Ishikawa (cell line): ENCODE results near the gene GPRC6A.

Experiments
- CEBPB ChIP-seq: IDR thresholded peaks from 2 replicates; pipeline ENCODE4 v1.6.1; 2012
- CREB1 ChIP-seq: IDR thresholded peaks from 2 replicates; pipeline ENCODE4 v1.6.1; 2012; ENCODE audit warnings: low read depth
- EGR1 ChIP-seq: IDR thresholded peaks from 2 replicates; pipeline ENCODE4 v1.6.1; 2012
- EP300 ChIP-seq: IDR thresholded peaks from 2 replicates; pipeline ENCODE4 v1.6.1; 2012; ENCODE audit warnings: borderline replicate concordance
- FOXM1 ChIP-seq: IDR thresholded peaks from 2 replicates; pipeline ENCODE4 v1.6.1; 2012; ENCODE audit warnings: low read depth, borderline replicate concordance
- NFIC ChIP-seq: IDR thresholded peaks from 2 replicates; pipeline ENCODE4 v1.6.1; 2012
- RAD21 ChIP-seq: IDR thresholded peaks from 2 replicates; pipeline ENCODE4 v1.6.1; 2012; ENCODE audit warnings: low read depth
- TAF1 ChIP-seq: IDR thresholded peaks from 2 replicates; pipeline ENCODE4 v1.6.1; 2012; ENCODE audit warnings: low read depth, mild to moderate bottlenecking
- TCF12 ChIP-seq: IDR thresholded peaks from 2 replicates; pipeline ENCODE4 v1.6.1; 2012; ENCODE audit warnings: low read depth
- TEAD4 ChIP-seq: IDR thresholded peaks from 2 replicates; pipeline ENCODE4 v1.6.1; 2012
- YY1 ChIP-seq: IDR thresholded peaks from 2 replicates; pipeline ENCODE4 v1.6.1; 2012; ENCODE audit warnings: low read depth
- ZBTB7A ChIP-seq: IDR thresholded peaks from 2 replicates; pipeline ENCODE4 v1.6.1; 2012; ENCODE audit warnings: low read depth
- TF ChIP-seq, protein P1 (sequence below): IDR thresholded peaks from 2 replicates; pipeline ENCODE4 v1.6.1; 2012
- TF ChIP-seq, protein P2 (sequence below): IDR thresholded peaks from 2 replicates; pipeline ENCODE4 v1.6.1; 2012; ENCODE audit warnings: low read depth, mild to moderate bottlenecking
- TF ChIP-seq, protein P3 (sequence below): IDR thresholded peaks from 2 replicates; pipeline ENCODE4 v1.6.1; 2012

GPRC6A gene

DNA sequence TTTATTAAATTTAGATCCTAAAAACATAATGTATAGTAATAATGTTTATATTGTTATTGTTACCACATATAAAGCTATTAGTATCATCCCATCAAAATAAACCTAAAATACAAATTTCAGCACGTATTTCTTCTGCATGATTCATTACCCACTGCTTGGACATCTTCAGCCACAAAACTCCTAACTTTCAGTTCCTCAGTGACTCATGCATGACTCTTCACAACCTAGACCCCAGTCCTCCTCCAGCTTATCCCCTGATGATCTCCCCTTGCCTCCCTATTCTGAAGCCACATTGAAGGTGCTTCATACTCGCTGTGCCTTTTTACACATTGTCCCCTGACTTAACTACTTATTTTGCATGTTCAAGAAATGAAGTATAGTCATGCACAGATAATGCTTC is 11.2 kb upstream of the GPRC6A start:
- no peak for TF ChIP-seq FOXM1
- TF ChIP-seq CREB1 = no peak

DNA sequence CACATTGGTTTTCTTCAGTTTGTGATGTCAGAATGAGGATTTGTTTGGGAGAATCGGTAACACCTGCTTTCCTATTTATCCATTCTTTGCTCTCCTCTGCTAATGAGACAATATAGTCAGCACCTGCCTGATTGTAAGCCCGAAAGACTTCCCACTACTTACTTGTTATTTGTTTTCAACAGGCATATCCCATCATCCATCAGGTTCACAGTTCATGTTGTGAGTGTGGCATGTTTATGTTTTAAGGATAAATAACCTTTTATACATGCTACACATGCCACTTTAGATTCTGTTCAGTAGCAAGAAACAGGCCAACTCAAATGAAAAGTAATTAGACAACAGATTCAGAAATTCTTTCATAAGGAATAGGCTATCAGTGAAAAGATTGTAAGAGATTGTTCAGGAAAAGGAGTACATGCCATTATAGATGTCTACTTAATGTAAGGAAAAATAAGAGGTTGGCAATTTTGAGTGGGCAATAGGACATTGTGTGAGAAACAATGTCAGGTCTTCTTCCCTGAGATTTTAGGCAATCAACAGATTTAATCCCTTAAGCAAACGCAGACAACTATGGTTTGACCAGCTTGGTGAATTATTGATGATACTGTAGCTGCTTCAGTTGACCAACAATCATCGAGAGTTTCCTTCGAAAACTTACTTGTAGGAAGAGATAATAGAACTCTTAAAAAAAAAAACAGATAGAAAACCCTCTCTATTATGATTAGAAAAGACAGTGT is 7.9 kb upstream of the GPRC6A start:
- TF ChIP-seq TCF12 = no peak
- no peak for TF ChIP-seq EGR1
- TF ChIP-seq, protein P1, sequence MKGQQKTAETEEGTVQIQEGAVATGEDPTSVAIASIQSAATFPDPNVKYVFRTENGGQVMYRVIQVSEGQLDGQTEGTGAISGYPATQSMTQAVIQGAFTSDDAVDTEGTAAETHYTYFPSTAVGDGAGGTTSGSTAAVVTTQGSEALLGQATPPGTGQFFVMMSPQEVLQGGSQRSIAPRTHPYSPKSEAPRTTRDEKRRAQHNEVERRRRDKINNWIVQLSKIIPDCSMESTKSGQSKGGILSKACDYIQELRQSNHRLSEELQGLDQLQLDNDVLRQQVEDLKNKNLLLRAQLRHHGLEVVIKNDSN = no peak
- no peak for TF ChIP-seq NFIC
- TF ChIP-seq TEAD4 = no peak
- TF ChIP-seq EP300 = no peak
- no peak for TF ChIP-seq ZBTB7A
- TF ChIP-seq, protein P2, sequence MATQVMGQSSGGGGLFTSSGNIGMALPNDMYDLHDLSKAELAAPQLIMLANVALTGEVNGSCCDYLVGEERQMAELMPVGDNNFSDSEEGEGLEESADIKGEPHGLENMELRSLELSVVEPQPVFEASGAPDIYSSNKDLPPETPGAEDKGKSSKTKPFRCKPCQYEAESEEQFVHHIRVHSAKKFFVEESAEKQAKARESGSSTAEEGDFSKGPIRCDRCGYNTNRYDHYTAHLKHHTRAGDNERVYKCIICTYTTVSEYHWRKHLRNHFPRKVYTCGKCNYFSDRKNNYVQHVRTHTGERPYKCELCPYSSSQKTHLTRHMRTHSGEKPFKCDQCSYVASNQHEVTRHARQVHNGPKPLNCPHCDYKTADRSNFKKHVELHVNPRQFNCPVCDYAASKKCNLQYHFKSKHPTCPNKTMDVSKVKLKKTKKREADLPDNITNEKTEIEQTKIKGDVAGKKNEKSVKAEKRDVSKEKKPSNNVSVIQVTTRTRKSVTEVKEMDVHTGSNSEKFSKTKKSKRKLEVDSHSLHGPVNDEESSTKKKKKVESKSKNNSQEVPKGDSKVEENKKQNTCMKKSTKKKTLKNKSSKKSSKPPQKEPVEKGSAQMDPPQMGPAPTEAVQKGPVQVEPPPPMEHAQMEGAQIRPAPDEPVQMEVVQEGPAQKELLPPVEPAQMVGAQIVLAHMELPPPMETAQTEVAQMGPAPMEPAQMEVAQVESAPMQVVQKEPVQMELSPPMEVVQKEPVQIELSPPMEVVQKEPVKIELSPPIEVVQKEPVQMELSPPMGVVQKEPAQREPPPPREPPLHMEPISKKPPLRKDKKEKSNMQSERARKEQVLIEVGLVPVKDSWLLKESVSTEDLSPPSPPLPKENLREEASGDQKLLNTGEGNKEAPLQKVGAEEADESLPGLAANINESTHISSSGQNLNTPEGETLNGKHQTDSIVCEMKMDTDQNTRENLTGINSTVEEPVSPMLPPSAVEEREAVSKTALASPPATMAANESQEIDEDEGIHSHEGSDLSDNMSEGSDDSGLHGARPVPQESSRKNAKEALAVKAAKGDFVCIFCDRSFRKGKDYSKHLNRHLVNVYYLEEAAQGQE = no peak
- no peak for TF ChIP-seq YY1
- TF ChIP-seq FOXM1 = no peak
- TF ChIP-seq CEBPB = no peak
- TF ChIP-seq RAD21 = no peak
- TF ChIP-seq CREB1 = no peak
- TF ChIP-seq, protein P3, sequence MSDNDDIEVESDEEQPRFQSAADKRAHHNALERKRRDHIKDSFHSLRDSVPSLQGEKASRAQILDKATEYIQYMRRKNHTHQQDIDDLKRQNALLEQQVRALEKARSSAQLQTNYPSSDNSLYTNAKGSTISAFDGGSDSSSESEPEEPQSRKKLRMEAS = no peak
- TF ChIP-seq TAF1 = no peak

DNA sequence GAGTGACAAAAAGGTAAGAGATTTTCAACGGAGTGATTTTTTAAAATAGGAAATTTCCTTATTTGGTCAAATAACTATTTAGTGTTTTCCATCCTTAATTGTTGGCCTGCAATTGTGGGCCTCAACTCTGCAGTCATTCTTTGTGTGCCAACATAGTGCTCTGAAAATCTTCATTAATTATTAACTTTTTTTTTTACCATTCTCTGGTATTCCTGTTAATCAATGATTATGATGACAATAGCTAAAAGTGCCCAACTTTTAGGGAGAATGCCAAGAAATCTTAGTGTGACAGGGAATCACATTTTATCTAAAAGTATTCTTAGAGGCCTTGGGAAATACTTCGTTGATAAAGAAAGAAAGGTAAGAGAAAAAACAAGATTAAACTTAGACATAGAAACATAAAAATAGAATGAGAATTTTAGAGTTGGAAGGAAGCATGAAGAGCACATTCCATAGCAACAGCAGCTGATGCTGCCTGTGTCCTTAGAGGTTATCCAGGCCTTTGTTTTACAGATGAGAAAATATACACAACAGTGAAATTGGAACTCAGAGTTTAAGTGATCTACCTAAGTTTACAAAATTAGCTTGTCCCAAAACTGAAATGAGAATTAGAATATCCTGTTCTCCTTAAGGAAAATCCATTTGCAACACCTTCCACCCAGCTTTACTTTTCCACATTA is 1.2 kb downstream of the GPRC6A start:
- TF ChIP-seq CREB1 (no peak), YY1 (no peak), EP300 (no peak), FOXM1 (no peak), TCF12 (no peak)
- TF ChIP-seq, protein P1 = no peak

DNA sequence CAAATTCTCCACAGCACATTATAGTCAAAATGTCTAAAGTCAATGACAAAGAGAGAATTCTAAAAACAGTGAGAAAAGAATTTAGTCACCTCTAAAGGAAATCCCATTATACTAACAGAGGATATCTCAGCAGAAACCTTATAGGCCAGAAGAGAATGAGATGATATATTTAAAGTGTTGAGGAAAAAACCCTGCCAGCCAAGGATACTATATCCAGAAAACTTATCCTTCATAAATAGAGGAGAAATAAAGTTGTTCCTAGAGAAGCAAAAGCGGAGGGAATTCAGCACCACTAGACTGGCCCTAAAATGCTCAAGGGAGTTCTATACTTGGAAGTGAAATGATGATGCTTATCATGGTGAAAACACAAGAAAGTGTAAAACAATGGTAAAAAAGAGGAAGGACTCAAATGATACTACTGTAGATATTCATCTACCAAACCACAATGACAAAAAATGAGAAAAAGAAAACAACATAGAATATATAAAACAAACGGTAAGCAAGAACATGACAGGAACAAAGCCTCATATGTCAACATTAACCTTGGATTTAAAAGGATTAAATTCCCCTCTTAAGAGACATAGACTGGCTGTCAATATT is 16.7 kb downstream of the GPRC6A start:
- TF ChIP-seq, protein P1 = no peak
- TF ChIP-seq CREB1 (no peak), NFIC (no peak), ZBTB7A (no peak), YY1 (no peak), EP300 (no peak), TAF1 (no peak), RAD21 (no peak), TCF12 (no peak), FOXM1 (no peak), CEBPB (no peak), EGR1 (no peak), TEAD4 (no peak)
- TF ChIP-seq, protein P3 = no peak
- TF ChIP-seq, protein P2 = no peak

DNA sequence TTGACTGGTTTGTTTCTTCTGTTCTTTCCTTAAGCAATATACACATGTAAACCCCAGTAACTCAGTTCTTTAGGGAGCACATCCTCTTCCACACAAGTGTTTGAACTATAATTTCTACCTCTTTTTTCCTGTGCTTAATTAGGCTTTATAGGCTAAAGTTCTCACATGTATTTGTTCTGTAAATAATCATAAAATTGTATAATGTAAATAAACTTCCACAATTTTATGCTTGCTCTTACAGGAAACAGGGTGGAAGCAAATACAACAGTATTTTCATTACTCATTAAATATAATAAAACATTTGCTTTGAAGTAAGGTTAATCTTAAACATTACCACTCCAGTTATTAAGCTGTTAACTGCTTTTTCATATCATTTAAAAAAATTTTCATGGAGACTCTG is 26.9 kb downstream of the GPRC6A start:
- TF ChIP-seq EP300 = no peak
- TF ChIP-seq, protein P1 = no peak
- TF ChIP-seq TCF12 = no peak
- TF ChIP-seq YY1 = no peak
- TF ChIP-seq CEBPB = no peak
- TF ChIP-seq RAD21 = no peak
- no peak for TF ChIP-seq EGR1
- no peak for TF ChIP-seq TAF1
- TF ChIP-seq FOXM1 = no peak
- no peak for TF ChIP-seq ZBTB7A
- TF ChIP-seq, protein P2 = no peak
